Osteoblast (primary cell): ENCODE data around the gene FLG2. TPM values are rescaled to one million over a fixed set of nuclear protein-coding genes. Genes with fewer than 3 reads are reported as not detected.
A peak's percentile ranks its signal among the peaks of the same experiment; 100 is the strongest.

Source experiments
- DNase-seq: peaks from one replicate; pipeline ENCODE4 v3.0.0; 2011; ENCODE audit warnings: low spot score, mixed read lengths; ENCODE audit not compliant: insufficient read length; ENCODE audit errors: missing footprints
- H2AFZ ChIP-seq: 2 replicates; pipeline ENCODE4 v1.6.0; 2011; ENCODE audit warnings: mild to moderate bottlenecking, low read length
- H3K27ac ChIP-seq: 2 replicates; pipeline ENCODE4 v1.5.1; 2011; ENCODE audit warnings: mild to moderate bottlenecking, low read depth, low read length, moderate library complexity
- H3K27me3 ChIP-seq: 2 replicates; pipeline ENCODE4 v1.6.0; 2012; ENCODE audit warnings: mild to moderate bottlenecking, control low read depth, inconsistent platforms, low read length, moderate library complexity; ENCODE audit not compliant: insufficient read depth
- H3K36me3 ChIP-seq: 2 replicates; pipeline ENCODE4 v1.5.1; 2011; ENCODE audit warnings: mild to moderate bottlenecking, low read length, control low read depth, moderate library complexity; ENCODE audit not compliant: insufficient read depth
- H3K4me1 ChIP-seq: 2 replicates; pipeline ENCODE4 v1.5.1; 2011; ENCODE audit warnings: mild to moderate bottlenecking, low read length, control low read depth, moderate library complexity; ENCODE audit not compliant: insufficient read depth
- H3K4me2 ChIP-seq: 2 replicates; pipeline ENCODE4 v1.6.0; 2011; ENCODE audit warnings: mild to moderate bottlenecking, low read length; ENCODE audit not compliant: insufficient read depth
- H3K4me3 ChIP-seq: fragments of 200-600 bp; sonication (generic); 3 replicates; pipeline ENCODE4 v1.5.1; 2012; ENCODE audit warnings: mild to moderate bottlenecking, low read length, inconsistent platforms; ENCODE audit not compliant: insufficient read depth
- H3K79me2 ChIP-seq: 2 replicates; pipeline ENCODE4 v1.6.0; 2012; ENCODE audit warnings: mild to moderate bottlenecking, low read length, control low read depth, inconsistent platforms; ENCODE audit not compliant: insufficient read depth
- H3K9me3 ChIP-seq: 2 replicates; pipeline ENCODE4 v1.5.1; 2011; ENCODE audit warnings: low read depth, low read length, control low read depth
- H4K20me1 ChIP-seq: 2 replicates; pipeline ENCODE4 v1.6.0; 2012; ENCODE audit warnings: mild to moderate bottlenecking, low read length, control low read depth; ENCODE audit not compliant: insufficient read depth
- CTCF ChIP-seq: IDR thresholded peaks from 2 replicates; pipeline ENCODE4 v1.5.1; 2011; ENCODE audit warnings: mild to moderate bottlenecking, low read depth, low read length, moderate library complexity; ENCODE audit errors: extremely low read depth
- total RNA-seq: library from RNA; depleted of rRNA; stranded (reverse); fragments of >200 nt; gene quantifications from 2 replicates; pipeline ENCODE4 v1.2.3, GENCODE V29; 2012

The FLG2 gene
- not detected in 2 replicates for total RNA-seq

GRCh38 chr1:152359906-152360305, at the start of gene FLG2:
FLG2 (minus strand) TSS chr1:152360006; CDS start chr1:152358884, 1,122 bp downstream.
- Histone ChIP-seq H2AFZ (no peak within 1 kb of the TSS), H3K4me1 (no peaks in the 10 kb centered on the region)
- DNase-seq = no peak

GRCh38 chr1:152408664-152409063, 48.9 kb upstream of the FLG2 start:
- no peak overlapping the region for H3K4me2 ChIP-seq
- H3K4me3 ChIP-seq = no peak overlapping the region
- H3K27ac ChIP-seq = no peak overlapping the region
- no peaks in the 10 kb centered on the region for H3K4me1 ChIP-seq
- H3K9me3 ChIP-seq = no peaks in the 10 kb centered on the region
- H3K79me2 ChIP-seq = no peaks in the 10 kb centered on the region
- no peak for DNase-seq
- no peak overlapping the region for H2AFZ ChIP-seq
- H4K20me1 ChIP-seq = no peaks in the 10 kb centered on the region
- H3K27me3 ChIP-seq = no peaks in the 10 kb centered on the region
- no peak for TF ChIP-seq CTCF
- H3K36me3 ChIP-seq = no peaks in the 10 kb centered on the region

More at GRCh38 chr1:152359906-152360305, at the start of gene FLG2:
- Histone ChIP-seq H3K4me3 (no peak within 1 kb of the TSS), H3K79me2 (no peaks in the 10 kb centered on the region), H3K27me3 (no peaks in the 10 kb centered on the region), H4K20me1 (no peaks in the 10 kb centered on the region), H3K36me3 (no peaks in the 10 kb centered on the region), H3K9me3 (no peaks in the 10 kb centered on the region), H3K27ac (no peak within 1 kb of the TSS), H3K4me2 (no peak within 1 kb of the TSS)
- no peak for TF ChIP-seq CTCF

GRCh38 chr1:152398812-152399698, 39.2 kb upstream of the FLG2 start:
- Histone ChIP-seq H3K36me3 (no peaks in the 10 kb centered on the region), H3K9me3 (no peaks in the 10 kb centered on the region), H4K20me1 (no peaks in the 10 kb centered on the region), H2AFZ (no peak overlapping the region), H3K4me1 (no peaks in the 10 kb centered on the region), H3K27ac (no peak overlapping the region), H3K27me3 (no peaks in the 10 kb centered on the region), H3K4me3 (no peak overlapping the region), H3K79me2 (no peaks in the 10 kb centered on the region), H3K4me2 (no peak overlapping the region)
- no peak for DNase-seq
- TF ChIP-seq CTCF = peak; percentile 33

GRCh38 chr1:152397474-152397873, 37.7 kb upstream of the FLG2 start:
- no peak for DNase-seq
- Histone ChIP-seq H4K20me1 (no peaks in the 10 kb centered on the region), H3K27me3 (no peaks in the 10 kb centered on the region), H2AFZ (no peak overlapping the region), H3K9me3 (no peaks in the 10 kb centered on the region), H3K4me3 (no peak overlapping the region), H3K4me1 (no peaks in the 10 kb centered on the region), H3K36me3 (no peaks in the 10 kb centered on the region), H3K27ac (no peak overlapping the region), H3K79me2 (no peaks in the 10 kb centered on the region), H3K4me2 (no peak overlapping the region)
- TF ChIP-seq CTCF = no peak
